ENCODE results near the gene ADAMTS17.
A peak's percentile ranks its signal among the peaks of the same experiment; 100 is the strongest.

The ADAMTS17 gene

GRCh38 chr15:100007609-100008008 is 334.2 kb downstream of the ADAMTS17 start:
- no peak for DNase-seq

- DNase-seq: no peak
Observed at GRCh38 chr15:100005715-100006114, 336.1 kb downstream of the ADAMTS17 start.

- DNase-seq: no peak
Observed at GRCh38 chr15:100005013-100005412, 336.8 kb downstream of the ADAMTS17 start.

- DNase-seq: no peak
Observed at GRCh38 chr15:100002787-100003536, 338.8 kb downstream of the ADAMTS17 start.

GRCh38 chr15:100002086-100002620 is 339.6 kb downstream of the ADAMTS17 start:
- no peak for DNase-seq

GRCh38 chr15:100001405-100001804 is 340.4 kb downstream of the ADAMTS17 start:
- no peak for DNase-seq

- no peak for DNase-seq
Observed at GRCh38 chr15:99999282-100000070, 342.3 kb downstream of the ADAMTS17 start.

- DNase-seq: no peak
Observed at GRCh38 chr15:99998661-99999101, 343.1 kb downstream of the ADAMTS17 start.

- no peak for DNase-seq
Observed at GRCh38 chr15:99997112-99997651, 344.6 kb downstream of the ADAMTS17 start.

- DNase-seq: no peak
Observed at GRCh38 chr15:99996660-99997059, 345.1 kb downstream of the ADAMTS17 start.

GRCh38 chr15:99995543-99995942 is 346.2 kb downstream of the ADAMTS17 start:
- no peak for DNase-seq

GRCh38 chr15:99994849-99995248 is 346.9 kb downstream of the ADAMTS17 start:
- DNase-seq: peak in 1 of 3 experiments; percentile 12

GRCh38 chr15:99993681-99994131 is 348.1 kb downstream of the ADAMTS17 start:
- no peak for DNase-seq

- DNase-seq: no peak
Observed at GRCh38 chr15:99993262-99993661, 348.5 kb downstream of the ADAMTS17 start.

- DNase-seq: no peak
Observed at GRCh38 chr15:99992611-99993231, 349.1 kb downstream of the ADAMTS17 start.

GRCh38 chr15:99989095-99989494 is 352.7 kb downstream of the ADAMTS17 start:
- DNase-seq: no peak

GRCh38 chr15:99987701-99988100 is 354.1 kb downstream of the ADAMTS17 start:
- no peak for DNase-seq

GRCh38 chr15:99987119-99987506 is 354.7 kb downstream of the ADAMTS17 start:
- DNase-seq: no peak

- no peak for DNase-seq
Observed at GRCh38 chr15:99986297-99987118, 355.3 kb downstream of the ADAMTS17 start.

GRCh38 chr15:99985878-99986277 is 355.9 kb downstream of the ADAMTS17 start:
- no peak for DNase-seq

- no peak for DNase-seq
Observed at GRCh38 chr15:99984491-99985243, 357.1 kb downstream of the ADAMTS17 start.

Measured in NCI-H1417 (cell line).